Measurements from ENCODE around the gene ADCY1.

Gene ADCY1

DNA sequence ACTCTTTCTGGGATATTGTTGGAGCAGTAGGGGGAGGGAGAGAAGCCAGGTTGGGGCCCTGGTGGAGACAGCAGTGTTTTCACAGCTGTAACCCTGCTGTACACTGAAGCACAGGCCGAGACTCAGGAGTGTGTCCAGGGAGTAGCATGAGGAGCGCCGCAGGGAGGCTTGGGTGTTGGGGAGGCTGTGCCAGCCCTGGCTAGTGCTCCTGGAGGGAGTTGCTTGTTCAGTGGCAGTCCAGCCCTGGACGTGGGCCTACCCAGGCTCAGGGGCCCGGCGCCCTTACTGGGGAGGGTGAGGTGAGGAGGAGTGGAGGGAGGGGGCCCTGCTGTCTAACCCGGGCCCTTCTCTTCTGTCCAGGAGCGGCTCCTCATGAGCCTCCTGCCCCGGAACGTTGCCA, 35.9 kb downstream of the ADCY1 start:
- DNase-seq (ENCODE audit: low read depth) = no peak
- TF ChIP-seq, protein P1, sequence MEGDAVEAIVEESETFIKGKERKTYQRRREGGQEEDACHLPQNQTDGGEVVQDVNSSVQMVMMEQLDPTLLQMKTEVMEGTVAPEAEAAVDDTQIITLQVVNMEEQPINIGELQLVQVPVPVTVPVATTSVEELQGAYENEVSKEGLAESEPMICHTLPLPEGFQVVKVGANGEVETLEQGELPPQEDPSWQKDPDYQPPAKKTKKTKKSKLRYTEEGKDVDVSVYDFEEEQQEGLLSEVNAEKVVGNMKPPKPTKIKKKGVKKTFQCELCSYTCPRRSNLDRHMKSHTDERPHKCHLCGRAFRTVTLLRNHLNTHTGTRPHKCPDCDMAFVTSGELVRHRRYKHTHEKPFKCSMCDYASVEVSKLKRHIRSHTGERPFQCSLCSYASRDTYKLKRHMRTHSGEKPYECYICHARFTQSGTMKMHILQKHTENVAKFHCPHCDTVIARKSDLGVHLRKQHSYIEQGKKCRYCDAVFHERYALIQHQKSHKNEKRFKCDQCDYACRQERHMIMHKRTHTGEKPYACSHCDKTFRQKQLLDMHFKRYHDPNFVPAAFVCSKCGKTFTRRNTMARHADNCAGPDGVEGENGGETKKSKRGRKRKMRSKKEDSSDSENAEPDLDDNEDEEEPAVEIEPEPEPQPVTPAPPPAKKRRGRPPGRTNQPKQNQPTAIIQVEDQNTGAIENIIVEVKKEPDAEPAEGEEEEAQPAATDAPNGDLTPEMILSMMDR (IDR thresholded peaks at IDR 0.05; ENCODE audit: low read length, missing control alignments) = no peak
- no peak overlapping the region for H3K4me3 ChIP-seq (replicated peaks; ENCODE audit: low read depth, low read length)

DNA sequence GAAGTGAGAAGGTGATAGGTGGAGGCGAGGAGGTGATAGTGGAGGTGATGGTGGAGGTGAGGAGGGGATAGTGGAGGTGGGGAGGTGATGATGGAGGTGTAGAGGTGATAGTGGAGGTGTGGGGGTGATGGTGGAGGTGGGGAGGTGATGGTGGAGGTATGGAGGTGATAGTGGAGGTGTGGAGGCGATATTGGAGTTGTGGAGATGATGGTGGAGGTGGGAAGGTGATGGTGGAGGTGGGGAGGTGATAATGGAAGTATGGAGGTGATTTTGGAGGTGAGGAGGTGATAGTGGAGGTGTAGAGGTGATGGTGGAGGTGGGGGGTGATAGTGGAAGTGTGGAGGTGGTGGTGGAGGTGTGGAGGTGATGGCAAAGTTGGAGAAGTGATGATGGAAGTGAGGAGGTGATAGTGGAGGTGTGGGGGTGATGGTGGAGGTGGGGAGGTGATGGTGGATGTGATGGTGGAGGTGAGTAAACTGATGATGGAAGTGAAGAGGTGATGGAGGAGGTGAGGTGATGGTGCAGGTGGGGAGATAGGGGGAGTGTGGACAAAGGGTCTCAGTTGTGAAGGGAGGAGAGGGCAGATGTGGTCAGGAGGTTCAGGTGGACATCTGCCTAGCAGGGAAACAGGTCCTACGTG, 36.6 kb downstream of the ADCY1 start:
- no peak overlapping the region for H3K4me3 ChIP-seq (replicated peaks; ENCODE audit: low read depth, low read length)
- TF ChIP-seq, protein P1 (IDR thresholded peaks at IDR 0.05; ENCODE audit: low read length, missing control alignments) = no peak

DNA sequence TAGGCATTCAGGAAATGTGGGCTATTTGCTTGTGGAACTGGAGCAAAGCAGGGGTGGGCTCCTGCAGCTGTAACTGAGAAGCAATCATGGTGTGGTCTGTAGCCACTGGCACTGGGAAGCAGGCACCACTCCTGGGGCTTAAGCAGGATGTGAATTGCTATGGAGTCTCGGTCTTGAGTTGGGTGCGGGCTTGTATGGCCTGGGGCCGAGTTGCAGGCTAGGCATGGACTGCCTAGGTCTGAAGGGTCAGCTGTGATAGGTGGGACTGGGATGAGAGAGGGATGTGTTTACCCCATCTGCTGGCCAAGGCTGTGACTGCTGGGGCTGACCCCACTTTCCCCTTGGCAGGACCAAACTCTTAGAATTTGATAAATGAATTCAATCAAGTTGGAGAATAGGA, 43.0 kb downstream of the ADCY1 start:
- DNase-seq (ENCODE audit: low read depth) = no peak
- no peak overlapping the region for H3K4me3 ChIP-seq (replicated peaks; ENCODE audit: low read depth, low read length)
- TF ChIP-seq, protein P1 (IDR thresholded peaks at IDR 0.05; ENCODE audit: low read length, missing control alignments) = no peak

More for the DNA sequence above, 36.6 kb downstream of the ADCY1 start:
- no peak for DNase-seq (ENCODE audit: low read depth)

DNA sequence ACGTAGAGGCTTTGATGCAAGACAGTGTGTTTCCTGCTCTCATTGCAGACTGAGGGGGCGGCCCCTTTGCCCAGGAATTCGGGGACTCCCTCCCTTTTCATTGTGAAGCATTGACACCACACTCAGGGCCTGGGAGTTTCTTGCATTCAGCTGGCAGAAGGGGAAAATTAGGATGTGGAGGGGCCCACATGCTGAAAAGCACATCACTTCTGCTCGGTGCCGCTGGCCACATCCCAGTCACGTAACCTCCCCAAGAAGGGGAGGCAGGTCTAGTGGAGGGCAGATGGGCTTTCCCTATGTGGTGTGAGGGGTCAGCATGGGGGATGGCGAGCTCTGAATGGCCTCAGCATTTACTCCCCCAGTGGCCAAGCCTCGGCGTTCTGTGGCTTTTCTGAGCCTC, 47.9 kb downstream of the ADCY1 start:
- no peak overlapping the region for H3K4me3 ChIP-seq (replicated peaks; ENCODE audit: low read depth, low read length)
- TF ChIP-seq, protein P1 (IDR thresholded peaks at IDR 0.05; ENCODE audit: low read length, missing control alignments) = no peak
- no peak for DNase-seq (ENCODE audit: low read depth)

DNA sequence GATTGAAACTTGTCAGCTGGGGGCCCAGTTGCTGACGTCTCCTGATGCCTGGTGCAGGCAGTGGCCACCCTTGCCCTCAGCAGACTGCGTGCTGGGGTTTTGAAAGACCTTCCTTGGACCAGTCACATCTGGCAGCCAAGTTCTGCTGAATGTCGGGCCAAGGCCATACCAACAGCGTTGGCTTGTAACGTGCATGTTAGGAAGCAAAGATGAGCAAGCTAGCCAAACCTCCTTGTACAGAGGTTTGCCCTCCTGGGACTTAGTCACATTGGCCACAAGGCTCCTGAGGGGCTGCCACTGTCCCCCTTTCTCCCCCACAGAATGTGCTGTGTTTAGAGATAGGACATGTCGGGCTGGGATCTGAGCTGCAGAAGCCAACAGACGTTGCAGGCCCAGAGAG, 49.0 kb downstream of the ADCY1 start:
- H3K4me3 ChIP-seq (replicated peaks; ENCODE audit: low read depth, low read length) = no peak overlapping the region
- DNase-seq (ENCODE audit: low read depth) = no peak
- TF ChIP-seq, protein P1 (IDR thresholded peaks at IDR 0.05; ENCODE audit: low read length, missing control alignments) = no peak

DNA sequence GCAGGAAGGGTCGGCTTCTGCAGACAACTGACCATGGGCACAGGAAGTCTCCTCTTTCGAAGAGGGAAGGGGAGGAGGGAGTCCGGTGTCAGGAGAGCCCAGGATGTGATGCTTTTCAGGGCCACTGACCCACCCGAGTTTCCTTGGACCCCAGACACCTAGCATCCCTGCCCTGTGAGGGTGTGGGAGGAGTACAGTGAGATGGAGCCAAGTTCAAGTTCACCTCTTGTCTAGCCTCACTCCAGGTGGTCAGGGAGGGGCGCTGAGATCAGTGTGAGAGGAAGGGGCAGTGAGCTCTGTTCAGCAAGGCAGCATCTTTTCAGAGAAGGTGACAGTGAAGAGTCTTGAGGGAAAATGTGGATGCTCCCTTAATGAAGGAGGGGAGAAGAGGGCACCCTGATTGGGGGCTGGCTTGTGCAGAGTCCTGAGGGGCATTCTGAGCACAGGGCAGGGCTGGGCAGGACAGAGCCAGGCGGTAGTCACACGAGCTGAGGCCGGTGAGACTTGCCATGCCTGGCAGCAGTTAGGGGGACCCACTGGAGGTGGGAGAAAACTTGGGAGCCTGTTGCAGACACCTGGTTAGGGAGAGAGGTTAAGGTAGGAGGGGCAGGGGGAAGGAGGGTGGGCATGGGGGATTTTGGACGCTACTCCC, 49.7 kb downstream of the ADCY1 start:
- TF ChIP-seq, protein P1 (IDR thresholded peaks at IDR 0.05; ENCODE audit: low read length, missing control alignments) = no peak
- DNase-seq (ENCODE audit: low read depth) = no peak
- H3K4me3 ChIP-seq (replicated peaks; ENCODE audit: low read depth, low read length) = no peak overlapping the region

DNA sequence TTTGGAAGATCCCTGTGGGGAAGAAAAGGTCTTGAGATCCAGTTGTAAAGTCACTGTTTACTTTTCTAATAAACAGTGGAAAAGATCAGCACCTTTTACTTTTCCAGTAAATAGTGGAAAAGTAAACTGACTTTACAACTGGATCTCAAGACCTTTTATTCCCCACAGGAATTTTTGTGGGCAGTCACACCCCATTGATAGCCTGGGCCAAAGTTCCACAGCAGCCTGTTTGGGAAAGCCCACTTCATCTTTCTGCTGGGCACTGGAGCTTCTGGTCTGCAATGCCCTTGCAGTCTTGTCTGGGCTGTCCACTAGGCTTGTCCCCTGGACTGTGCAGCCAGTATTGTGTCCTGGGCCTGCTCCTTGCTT, 50.2 kb downstream of the ADCY1 start:
- DNase-seq (ENCODE audit: low read depth) = no peak
- TF ChIP-seq, protein P1 (IDR thresholded peaks at IDR 0.05; ENCODE audit: low read length, missing control alignments) = no peak
- H3K4me3 ChIP-seq (replicated peaks; ENCODE audit: low read depth, low read length) = no peak overlapping the region

All from fibroblast of pulmonary artery (primary cell).